Measurements from ENCODE around the gene SLC35F2.

Gene SLC35F2

GRCh38 chr11:107825875-107826274, 32.7 kb downstream of the SLC35F2 start:
- no peaks in the 10 kb centered on the region for H4K20me1 ChIP-seq (ENCODE audit: insufficient read depth, low read length, poor library complexity, severe bottlenecking)
- no peaks in the 10 kb centered on the region for H3K36me3 ChIP-seq (ENCODE audit: insufficient read depth, low read length)
- no peaks in the 10 kb centered on the region for H3K4me1 ChIP-seq (ENCODE audit: insufficient read depth, low read length, poor library complexity, severe bottlenecking)
- H3K4me3 ChIP-seq (ENCODE audit: low read length, poor library complexity, severe bottlenecking) = no peak overlapping the region
- H3K79me2 ChIP-seq (ENCODE audit: insufficient read depth, low read length) = no peaks in the 10 kb centered on the region
- H3K9ac ChIP-seq (ENCODE audit: low read depth, low read length, poor library complexity, severe bottlenecking) = no peak overlapping the region
- no peaks in the 10 kb centered on the region for H3K9me3 ChIP-seq (ENCODE audit: insufficient read depth, low read depth, low read length)
- no peak for TF ChIP-seq EZH2phosphoT487 (IDR thresholded peaks at IDR 0.05; ENCODE audit: borderline replicate concordance)
- TF ChIP-seq CTCF (conservative IDR thresholded peaks at IDR 0.05; ENCODE audit: low read length) = no peak
- H3K27me3 ChIP-seq (ENCODE audit: insufficient read depth, low read length, poor library complexity, severe bottlenecking) = no peaks in the 10 kb centered on the region
- H3F3A ChIP-seq (ENCODE audit: low read depth) = no peaks in the 10 kb centered on the region
- H2AFZ ChIP-seq (ENCODE audit: low read length) = no peak overlapping the region
- no peaks in the 10 kb centered on the region for H3K9me2 ChIP-seq (replicated peaks; ENCODE audit: low read depth, low read length)
- no peak overlapping the region for H3K4me2 ChIP-seq (ENCODE audit: low read depth, low read length, poor library complexity, severe bottlenecking)

- H3F3A ChIP-seq (ENCODE audit: low read depth) = no peaks in the 10 kb centered on the region
Observed at GRCh38 chr11:107824668-107825369, 33.8 kb downstream of the SLC35F2 start.

DNA sequence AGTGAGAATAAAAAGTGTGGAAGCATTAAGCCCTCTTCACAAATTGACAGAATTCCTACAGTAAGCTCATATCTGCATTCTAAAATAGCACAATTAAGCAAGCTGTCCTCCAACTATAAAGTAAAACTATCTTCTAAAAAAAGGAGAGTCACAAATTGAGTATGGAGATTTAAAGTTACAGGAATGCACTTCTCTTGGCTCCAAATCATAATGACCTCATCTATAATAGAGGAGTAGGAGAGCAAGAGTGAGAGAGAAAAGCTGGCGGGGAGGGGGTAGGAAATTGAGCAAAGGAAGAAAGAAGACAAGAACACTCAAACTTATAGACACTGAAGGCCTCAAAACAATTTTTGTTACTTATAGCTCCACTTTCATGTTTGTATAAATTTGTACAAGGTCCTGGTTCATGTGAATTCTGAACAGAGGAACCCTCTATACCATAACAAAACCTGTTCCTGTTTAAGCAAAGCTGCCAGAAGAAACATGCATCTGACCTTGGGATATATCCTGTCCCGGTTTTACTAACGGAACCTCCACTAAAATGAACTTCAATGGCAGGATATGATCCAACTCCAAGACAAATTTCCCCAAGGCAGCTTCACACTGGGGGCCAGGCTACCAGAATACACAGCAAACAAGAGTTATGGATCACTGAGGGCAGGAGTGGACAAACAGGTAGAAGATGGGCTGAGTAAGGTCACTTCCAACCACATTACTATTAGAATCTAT, 37.2 kb downstream of the SLC35F2 start:
- no peaks in the 10 kb centered on the region for H3K36me3 ChIP-seq (ENCODE audit: insufficient read depth, low read length)
- no peaks in the 10 kb centered on the region for H4K20me1 ChIP-seq (ENCODE audit: insufficient read depth, low read length, poor library complexity, severe bottlenecking)
- H3K4me2 ChIP-seq (ENCODE audit: low read depth, low read length, poor library complexity, severe bottlenecking) = no peak overlapping the region
- no peaks in the 10 kb centered on the region for H3K27me3 ChIP-seq (ENCODE audit: insufficient read depth, low read length, poor library complexity, severe bottlenecking)
- H3K9me3 ChIP-seq (ENCODE audit: insufficient read depth, low read depth, low read length) = no peaks in the 10 kb centered on the region; the same call in 1 of the 2 replicates
- H3K4me3 ChIP-seq (ENCODE audit: low read length, poor library complexity, severe bottlenecking) = no peak overlapping the region
- TF ChIP-seq CTCF (conservative IDR thresholded peaks at IDR 0.05; ENCODE audit: low read length) = no peak
- no peak for TF ChIP-seq EZH2phosphoT487 (IDR thresholded peaks at IDR 0.05; ENCODE audit: borderline replicate concordance)
- H3K9ac ChIP-seq (ENCODE audit: low read depth, low read length, poor library complexity, severe bottlenecking) = no peak overlapping the region
- no peaks in the 10 kb centered on the region for H3F3A ChIP-seq (ENCODE audit: low read depth)
- H3K9me2 ChIP-seq (replicated peaks; ENCODE audit: low read depth, low read length) = no peaks in the 10 kb centered on the region
- no peaks in the 10 kb centered on the region for H3K4me1 ChIP-seq (ENCODE audit: insufficient read depth, low read length, poor library complexity, severe bottlenecking)
- no peaks in the 10 kb centered on the region for H3K79me2 ChIP-seq (ENCODE audit: insufficient read depth, low read length)
- H2AFZ ChIP-seq (ENCODE audit: low read length) = no peak overlapping the region

More at GRCh38 chr11:107824668-107825369, 33.8 kb downstream of the SLC35F2 start:
- no peaks in the 10 kb centered on the region for H3K4me1 ChIP-seq (ENCODE audit: insufficient read depth, low read length, poor library complexity, severe bottlenecking)
- no peaks in the 10 kb centered on the region for H3K9me3 ChIP-seq (ENCODE audit: insufficient read depth, low read depth, low read length)
- no peak overlapping the region for H2AFZ ChIP-seq (ENCODE audit: low read length)
- H4K20me1 ChIP-seq (ENCODE audit: insufficient read depth, low read length, poor library complexity, severe bottlenecking) = no peaks in the 10 kb centered on the region
- H3K9ac ChIP-seq (ENCODE audit: low read depth, low read length, poor library complexity, severe bottlenecking) = no peak overlapping the region
- no peaks in the 10 kb centered on the region for H3K9me2 ChIP-seq (replicated peaks; ENCODE audit: low read depth, low read length)
- no peak for TF ChIP-seq CTCF (conservative IDR thresholded peaks at IDR 0.05; ENCODE audit: low read length)
- no peak for TF ChIP-seq EZH2phosphoT487 (IDR thresholded peaks at IDR 0.05; ENCODE audit: borderline replicate concordance)
- H3K79me2 ChIP-seq (ENCODE audit: insufficient read depth, low read length) = no peaks in the 10 kb centered on the region
- no peaks in the 10 kb centered on the region for H3K36me3 ChIP-seq (ENCODE audit: insufficient read depth, low read length)
- H3K4me2 ChIP-seq (ENCODE audit: low read depth, low read length, poor library complexity, severe bottlenecking) = no peak overlapping the region
- no peaks in the 10 kb centered on the region for H3K27me3 ChIP-seq (ENCODE audit: insufficient read depth, low read length, poor library complexity, severe bottlenecking)
- H3K4me3 ChIP-seq (ENCODE audit: low read length, poor library complexity, severe bottlenecking) = no peak overlapping the region

Data from Loucy (cell line).